Tibial artery (tissue), 4 donors: ENCODE data around the gene FBRSL1.

Source experiments
- DNase-seq, 2 donors: peaks; one replicate each; pipeline ENCODE4 v3.0.0-alpha.2; 2019
- H3K27ac ChIP-seq, 2 donors: fragments of 200-600 bp; sonication (generic) in 1 of 2; 1 replicate in 1 of 2; 2 replicates in 1 of 2; pipeline ENCODE4 v1.5.1; 2018 to 2019; ENCODE audit warnings: mild to moderate bottlenecking in 1 of 2
- H3K27me3 ChIP-seq, 2 donors: fragments of 200-600 bp; sonication (generic) in 1 of 2; one replicate each; pipeline versions ENCODE4 v1.5.1 to v1.6.0; 2016 to 2019
- H3K36me3 ChIP-seq, 3 donors: fragments of 200-600 bp; sonication (generic) in 2 of 3; one replicate each; pipeline ENCODE4 v1.5.1; 2016 to 2019; ENCODE audit warnings: mild to moderate bottlenecking in 2 of 3
- H3K4me1 ChIP-seq, 4 donors: fragments of 200-600 bp; sonication (generic) in 2 of 4; 1 replicate in 3 of 4; 2 replicates in 1 of 4; pipeline ENCODE4 v1.5.1; 2016 to 2019
- H3K4me3 ChIP-seq, 2 donors: fragments of 200-600 bp; sonication (generic) in 1 of 2; 1 replicate in 1 of 2; 2 replicates in 1 of 2; pipeline ENCODE4 v1.5.1; 2018 to 2019; ENCODE audit warnings: mild to moderate bottlenecking in 2 of 2
- H3K9me3 ChIP-seq, 3 donors: fragments of 200-600 bp; sonication (generic) in 1 of 3; one replicate each; pipeline ENCODE4 v1.5.1; 2016 to 2019
- CTCF ChIP-seq, 2 experiments: fragments of 200-600 bp in 1 of 2; fragments of 450-650 bp in 1 of 2; IDR thresholded peaks; one replicate each; pipeline ENCODE4 v1.5.1; 2017 to 2019; ENCODE audit warnings: antibody characterized with exemption in 2 of 2, mild to moderate bottlenecking in 1 of 2, moderate library complexity in 1 of 2
- intact Hi-C: fragments of 100-400 bp; cut with DNase I; formaldehyde crosslinking; loops from one replicate; pipeline ENCODE4 v1.15.0; 2023; ENCODE audit warnings: low total_unique reads

FBRSL1 gene

GRCh38 chr12:132548430-132549058 lies 58.6 kb downstream of the FBRSL1 start:
- TF ChIP-seq CTCF (IDR thresholded peaks at IDR 0.05) = no peak
- peaks cover 0 to 62% (median 37%) of the 10 kb centered on the region in 3 donors for H3K36me3 ChIP-seq
- no peaks in the 10 kb centered on the region for H3K9me3 ChIP-seq
- DNase-seq = no peak
- H3K27me3 ChIP-seq = no peaks in the 10 kb centered on the region
- H3K4me3 ChIP-seq = no peak overlapping the region
- H3K27ac ChIP-seq = no peak overlapping the region
- intact Hi-C loops = no loop called here
- H3K4me1 ChIP-seq = no peaks in the 10 kb centered on the region

- DNase-seq = no peak
- H3K4me1 ChIP-seq = no peaks in the 10 kb centered on the region
- no peaks in the 10 kb centered on the region for H3K27me3 ChIP-seq
- no peak for TF ChIP-seq CTCF (IDR thresholded peaks at IDR 0.05)
- H3K9me3 ChIP-seq = no peaks in the 10 kb centered on the region
- H3K4me3 ChIP-seq = no peak overlapping the region
- intact Hi-C loops = no loop called here
- no peak overlapping the region for H3K27ac ChIP-seq
- H3K36me3 ChIP-seq = peaks cover 0 to 62% (median 37%) of the 10 kb centered on the region in 3 donors
Observed at GRCh38 chr12:132549059-132549458, 59.1 kb downstream of the FBRSL1 start.

DNA sequence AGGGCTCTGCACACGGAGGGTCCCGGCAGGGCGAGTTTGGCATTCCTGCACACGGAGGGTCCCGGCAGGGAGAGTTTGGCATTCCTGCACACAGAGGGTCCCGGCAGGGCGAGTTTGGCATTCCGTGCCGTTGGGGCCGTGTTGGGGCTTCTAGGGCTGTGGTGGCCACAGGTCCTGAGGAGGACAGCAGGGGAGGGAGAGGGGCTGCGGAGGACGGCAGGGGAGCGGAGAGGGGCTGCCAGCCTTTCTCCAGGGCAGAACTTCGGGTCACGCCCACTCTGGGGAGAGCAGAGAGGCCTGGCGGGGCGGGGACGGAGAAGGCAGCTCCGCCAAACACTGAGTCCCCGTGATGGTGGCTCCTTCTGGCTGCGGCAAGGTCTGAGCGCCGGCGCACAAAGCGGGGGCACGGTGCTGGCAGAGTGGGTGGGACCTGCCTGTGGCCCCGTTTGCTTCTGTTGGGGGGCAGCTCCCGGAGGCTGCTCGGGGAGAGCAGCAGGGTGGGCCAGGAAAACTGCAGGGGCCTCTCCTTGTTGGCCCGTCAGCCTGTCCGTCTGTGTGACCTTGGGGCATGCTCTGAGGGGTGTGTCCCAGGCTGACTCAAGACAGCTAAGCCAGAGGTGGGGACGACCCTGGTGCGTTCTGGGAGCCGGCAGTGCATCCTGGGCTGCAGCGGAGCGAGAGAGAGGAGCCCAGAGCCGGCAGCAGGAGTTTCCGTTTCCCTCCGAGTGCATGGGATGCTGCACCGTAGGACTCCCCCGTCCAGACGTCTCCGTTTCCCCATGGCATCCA lies 60.3 kb downstream of the FBRSL1 start:
- peaks cover 0 to 61% (median 37%) of the 10 kb centered on the region in 3 donors for H3K36me3 ChIP-seq
- no peaks in the 10 kb centered on the region for H3K4me1 ChIP-seq
- H3K27me3 ChIP-seq = no peaks in the 10 kb centered on the region
- DNase-seq = no peak
- H3K27ac ChIP-seq = no peak overlapping the region
- H3K4me3 ChIP-seq = no peak overlapping the region
- intact Hi-C loops = no loop called here
- no peak for TF ChIP-seq CTCF (IDR thresholded peaks at IDR 0.05)
- no peaks in the 10 kb centered on the region for H3K9me3 ChIP-seq

- H3K4me1 ChIP-seq = no peaks in the 10 kb centered on the region
- no peak for DNase-seq
- H3K9me3 ChIP-seq = no peaks in the 10 kb centered on the region
- TF ChIP-seq CTCF (IDR thresholded peaks at IDR 0.05) = no peak
- H3K4me3 ChIP-seq = no peak overlapping the region
- no peak overlapping the region for H3K27ac ChIP-seq
- peaks cover 0 to 61% (median 37%) of the 10 kb centered on the region in 3 donors for H3K36me3 ChIP-seq
- intact Hi-C loops = no loop called here
- no peaks in the 10 kb centered on the region for H3K27me3 ChIP-seq
Observed at GRCh38 chr12:132550830-132551640, 61.1 kb downstream of the FBRSL1 start.

DNA sequence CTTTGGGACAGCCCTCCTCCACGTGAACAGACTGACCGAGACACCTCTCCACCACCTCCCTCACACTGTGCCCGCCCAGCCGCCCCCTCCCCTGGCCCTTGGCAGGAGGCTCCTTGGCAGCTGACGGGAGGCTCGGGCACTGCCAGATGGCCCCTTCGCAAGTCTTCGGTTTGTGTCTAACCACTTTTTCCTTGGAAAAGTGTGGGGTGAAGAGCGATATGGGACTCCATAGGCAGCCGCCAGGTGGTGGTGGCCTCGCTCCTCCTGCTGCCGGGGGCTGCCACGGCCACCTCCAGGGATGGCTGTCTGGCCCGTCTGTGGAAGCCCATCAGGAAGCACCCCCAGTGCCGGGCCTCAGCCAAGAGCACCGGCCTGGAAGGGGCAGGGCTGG lies 61.7 kb downstream of the FBRSL1 start:
- H3K4me1 ChIP-seq = no peaks in the 10 kb centered on the region
- H3K36me3 ChIP-seq = peaks cover 0 to 61% (median 37%) of the 10 kb centered on the region in 3 donors
- intact Hi-C loops = no loop called here
- no peak for TF ChIP-seq CTCF (IDR thresholded peaks at IDR 0.05)
- no peaks in the 10 kb centered on the region for H3K9me3 ChIP-seq
- no peak overlapping the region for H3K4me3 ChIP-seq
- no peak overlapping the region for H3K27ac ChIP-seq
- H3K27me3 ChIP-seq = no peaks in the 10 kb centered on the region
- no peak for DNase-seq
